A172 (cell line): ENCODE data around the gene MAGI2. TPM values are rescaled to one million over a fixed set of nuclear protein-coding genes. Genes with fewer than 3 reads are reported as not detected.

Experiments used
- DNase-seq: peaks from one replicate; pipeline ENCODE4 v3.0.0-alpha.2; 2015; ENCODE audit warnings: low spot score
- total RNA-seq: library from RNA; depleted of rRNA; stranded (reverse); fragments of >200 nt; shearing (Covaris generic); gene quantifications from 2 replicates; pipeline ENCODE4 v1.2.3, GENCODE V29; 2014

MAGI2 gene
- total RNA-seq, 1 experiment from 2014 or later, result 1.5 TPM

GRCh38 chr7:78492146-78492545 lies 961.3 kb downstream of the MAGI2 start:
- DNase-seq, result no peak

- DNase-seq, result no peak
These were observed 962.9 kb downstream of the MAGI2 start for GRCh38 chr7:78490524-78490923.

- DNase-seq, result no peak
These were observed 963.8 kb downstream of the MAGI2 start for GRCh38 chr7:78489476-78490240.

- DNase-seq, result no peak
These were observed 966.0 kb downstream of the MAGI2 start for GRCh38 chr7:78487464-78487863.

- no peak for DNase-seq
These were observed 974.1 kb downstream of the MAGI2 start for GRCh38 chr7:78479348-78479747.

- no peak for DNase-seq
These were observed 976.5 kb downstream of the MAGI2 start for GRCh38 chr7:78476851-78477405.

- DNase-seq, result no peak
These were observed 979.7 kb downstream of the MAGI2 start for GRCh38 chr7:78473571-78474301.

GRCh38 chr7:78473021-78473420 lies 980.4 kb downstream of the MAGI2 start:
- DNase-seq, result no peak

GRCh38 chr7:78472519-78472918 lies 980.9 kb downstream of the MAGI2 start:
- DNase-seq, result no peak

- DNase-seq, result no peak
These were observed 987.6 kb downstream of the MAGI2 start for GRCh38 chr7:78465894-78466293.

GRCh38 chr7:78463039-78463438 lies 990.4 kb downstream of the MAGI2 start:
- no peak for DNase-seq

- DNase-seq, result no peak
These were observed 1002.8 kb downstream of the MAGI2 start for GRCh38 chr7:78450706-78451105.

- no peak for DNase-seq
These were observed 1004.6 kb downstream of the MAGI2 start for GRCh38 chr7:78448911-78449310.

- no peak for DNase-seq
These were observed 1009.2 kb downstream of the MAGI2 start for GRCh38 chr7:78444267-78444666.

GRCh38 chr7:78443811-78444210 lies 1009.7 kb downstream of the MAGI2 start:
- DNase-seq, result no peak

GRCh38 chr7:78441737-78442136 lies 1011.7 kb downstream of the MAGI2 start:
- no peak for DNase-seq

GRCh38 chr7:78438433-78438832 lies 1015.0 kb downstream of the MAGI2 start:
- DNase-seq, result no peak

GRCh38 chr7:78437118-78437517 lies 1016.3 kb downstream of the MAGI2 start:
- DNase-seq, result peak; percentile 8

GRCh38 chr7:78435355-78435754 lies 1018.1 kb downstream of the MAGI2 start:
- no peak for DNase-seq

GRCh38 chr7:78434281-78434680 lies 1019.2 kb downstream of the MAGI2 start:
- DNase-seq, result no peak

GRCh38 chr7:78433421-78433820 lies 1020.0 kb downstream of the MAGI2 start:
- DNase-seq, result no peak

- DNase-seq, result no peak
These were observed 1023.6 kb downstream of the MAGI2 start for GRCh38 chr7:78429878-78430277.

GRCh38 chr7:78427209-78427608 lies 1026.3 kb downstream of the MAGI2 start:
- DNase-seq, result no peak
